SHP77 (cell line): ENCODE measurements around the gene ANKRD13A.
"Not testable (repeated sequence)": the region's sequence is repeated elsewhere in the genome, so short reads cannot be mapped to it uniquely, and the experiment has no call there.

Experiments used
- DNase-seq, 2 experiments: peaks; one replicate each; lab custom pipeline; 2025; lab: John Stamatoyannopoulos, UW

ANKRD13A gene

GRCh38 chr12:110079477-110080400, 80.5 kb downstream of the ANKRD13A start:
- no peak for DNase-seq

- DNase-seq: no peak
These were observed 81.2 kb downstream of the ANKRD13A start for GRCh38 chr12:110080410-110080809.

GRCh38 chr12:110084314-110085015, 85.2 kb downstream of the ANKRD13A start:
- no peak for DNase-seq

- not testable (repeated sequence) for DNase-seq
These were observed 89.0 kb downstream of the ANKRD13A start for GRCh38 chr12:110088216-110088615.

- no peak for DNase-seq
These were observed 89.7 kb downstream of the ANKRD13A start for GRCh38 chr12:110088936-110089335.
